ES-I3 (cell line): ENCODE results near the gene PRELID1.
A peak's percentile ranks its signal among the peaks of the same experiment; 100 is the strongest.
"Not testable (repeated sequence)": the region's sequence is repeated elsewhere in the genome, so short reads cannot be mapped to it uniquely, and the experiment has no call there.

Source experiments
- H3K36me3 ChIP-seq: 2 replicates; pipeline ENCODE4 v1.6.1; 2013; ENCODE audit warnings: mild to moderate bottlenecking, low read length, control low read depth, moderate library complexity; ENCODE audit not compliant: insufficient read depth
- H3K4me1 ChIP-seq: 2 replicates; pipeline ENCODE4 v1.6.1; 2013; ENCODE audit warnings: mild to moderate bottlenecking, control low read depth, low read length; ENCODE audit not compliant: insufficient read depth
- H3K9ac ChIP-seq: 2 replicates; pipeline ENCODE4 v1.6.1; 2013; ENCODE audit warnings: low read depth, mild to moderate bottlenecking, low read length, moderate library complexity
- H3K9me3 ChIP-seq: 2 replicates; pipeline ENCODE4 v1.6.1; 2013; ENCODE audit warnings: mild to moderate bottlenecking, low read length, moderate library complexity; ENCODE audit not compliant: control insufficient read depth, insufficient read depth

The PRELID1 gene

GRCh38 chr5:177304392-177305119, 957 bp downstream of the PRELID1 start:
- Histone ChIP-seq H3K9ac (peak overlapping the region; percentile 100), H3K9me3 (no peaks in the 10 kb centered on the region), H3K4me1 (peaks cover 13% of the 10 kb centered on the region), H3K36me3 (peaks cover 4% of the 10 kb centered on the region)

GRCh38 chr5:177306103-177306640, 2.6 kb downstream of the PRELID1 start:
- not testable (repeated sequence) for H3K9me3 ChIP-seq, H3K9ac ChIP-seq, H3K4me1 ChIP-seq, H3K36me3 ChIP-seq

GRCh38 chr5:177306674-177307543, 3.3 kb downstream of the PRELID1 start:
- no peak overlapping the region for H3K9ac ChIP-seq
- no peaks in the 10 kb centered on the region for H3K4me1 ChIP-seq
- peaks cover 4% of the 10 kb centered on the region for H3K36me3 ChIP-seq
- no peaks in the 10 kb centered on the region for H3K9me3 ChIP-seq

GRCh38 chr5:177307544-177308363, 4.2 kb downstream of the PRELID1 start:
- H3K36me3 ChIP-seq = peaks cover 4% of the 10 kb centered on the region
- no peaks in the 10 kb centered on the region for H3K4me1 ChIP-seq
- no peaks in the 10 kb centered on the region for H3K9me3 ChIP-seq
- H3K9ac ChIP-seq = no peak overlapping the region

GRCh38 chr5:177308740-177309139, 5.1 kb downstream of the PRELID1 start:
- Histone ChIP-seq H3K36me3 (peaks cover 4% of the 10 kb centered on the region), H3K4me1 (no peaks in the 10 kb centered on the region), H3K9ac (no peak overlapping the region), H3K9me3 (no peaks in the 10 kb centered on the region)

- Histone ChIP-seq H3K9me3 (no peaks in the 10 kb centered on the region), H3K36me3 (peaks cover 4% of the 10 kb centered on the region), H3K9ac (no peak overlapping the region), H3K4me1 (no peaks in the 10 kb centered on the region)
Observed at GRCh38 chr5:177309351-177310191, 6.0 kb downstream of the PRELID1 start.

GRCh38 chr5:177310332-177310731, 6.7 kb downstream of the PRELID1 start:
- peaks cover 4% of the 10 kb centered on the region for H3K36me3 ChIP-seq
- no peak overlapping the region for H3K9ac ChIP-seq
- H3K9me3 ChIP-seq = no peaks in the 10 kb centered on the region
- no peaks in the 10 kb centered on the region for H3K4me1 ChIP-seq

GRCh38 chr5:177310757-177311391, 7.3 kb downstream of the PRELID1 start:
- H3K9me3 ChIP-seq = no peaks in the 10 kb centered on the region
- H3K9ac ChIP-seq = peak overlapping the region; percentile 83; the same call in 1 of the 2 replicates
- peaks cover 4% of the 10 kb centered on the region for H3K36me3 ChIP-seq
- no peaks in the 10 kb centered on the region for H3K4me1 ChIP-seq

GRCh38 chr5:177311392-177311722, 7.8 kb downstream of the PRELID1 start:
- Histone ChIP-seq H3K36me3 (peaks cover 4% of the 10 kb centered on the region), H3K4me1 (no peaks in the 10 kb centered on the region)

GRCh38 chr5:177311723-177312648, 8.4 kb downstream of the PRELID1 start, which contains the start of gene MXD3:
MXD3 (minus strand) TSS chr5:177311898; CDS start chr5:177311830, 68 bp downstream.
- Histone ChIP-seq H3K36me3 (peaks cover under 1% of the 10 kb centered on the region), H3K9ac (peak within 1 kb of the TSS; percentile 83), H3K4me1 (no peaks in the 10 kb centered on the region), H3K9me3 (no peaks in the 10 kb centered on the region)

More at GRCh38 chr5:177311392-177311722, 7.8 kb downstream of the PRELID1 start:
- Histone ChIP-seq H3K9me3 (no peaks in the 10 kb centered on the region), H3K9ac (peak overlapping the region; percentile 83)

- no peaks in the 10 kb centered on the region for H3K4me1 ChIP-seq
- H3K9me3 ChIP-seq = no peaks in the 10 kb centered on the region
- H3K9ac ChIP-seq = peak overlapping the region; percentile 83
- H3K36me3 ChIP-seq = no peaks in the 10 kb centered on the region; the same call in 1 of the 2 replicates
Observed at GRCh38 chr5:177312649-177313181, 9.1 kb downstream of the PRELID1 start.
